GM12878 (cell line): ENCODE measurements around the gene MGAT3. TPM values are rescaled to one million over a fixed set of nuclear protein-coding genes. Genes with fewer than 3 reads are reported as not detected.
A peak's percentile ranks its signal among the peaks of the same experiment; 100 is the strongest.

Source experiments
- ASH2L ChIP-seq: fragments of 300-600, 200-600 bp; sonication (generic); IDR thresholded peaks from 2 replicates; pipeline ENCODE4 v1.6.1; 2017; ENCODE audit warnings: low read depth, mild to moderate bottlenecking, borderline replicate concordance
- BACH1 ChIP-seq: fragments of 450-650 bp; IDR thresholded peaks from 2 replicates; pipeline ENCODE4 v1.6.1; 2017; ENCODE audit warnings: mild to moderate bottlenecking, borderline replicate concordance
- CBFB ChIP-seq: IDR thresholded peaks from 2 replicates; pipeline ENCODE4 v1.6.1; 2016; ENCODE audit warnings: antibody characterized with exemption, low read depth
- EED ChIP-seq: sonication (generic); IDR thresholded peaks from 2 replicates; pipeline ENCODE4 v1.6.1; 2016; ENCODE audit warnings: antibody characterized with exemption, low read depth
- FOS ChIP-seq: IDR thresholded peaks from 3 replicates; pipeline ENCODE4 v1.6.1; 2011; ENCODE audit warnings: borderline replicate concordance; ENCODE audit not compliant: insufficient read length; ENCODE audit errors: extremely low read depth
- GABPA ChIP-seq: IDR thresholded peaks from 2 replicates; pipeline ENCODE4 v1.6.1; 2014; ENCODE audit warnings: antibody characterized with exemption, low read depth, mild to moderate bottlenecking, inconsistent platforms
- SPI1 ChIP-seq: IDR thresholded peaks from 2 replicates; pipeline ENCODE4 v1.6.1; 2011; ENCODE audit warnings: low read depth, mild to moderate bottlenecking, low read length, moderate library complexity, borderline replicate concordance; ENCODE audit not compliant: insufficient read depth
- SRF ChIP-seq, 2 experiments: IDR thresholded peaks; 2 replicates each; pipeline ENCODE4 v1.6.1; 2011; ENCODE audit warnings: low read depth in 2 of 2, low read length in 2 of 2, mild to moderate bottlenecking in 1 of 2, moderate library complexity in 1 of 2
- STAT1 ChIP-seq: fragments of 450-650 bp; conservative IDR thresholded peaks from 2 replicates; pipeline ENCODE4 v1.6.1; 2014; ENCODE audit warnings: antibody characterized with exemption, mild to moderate bottlenecking
- YY1 ChIP-seq: IDR thresholded peaks from 2 replicates; pipeline ENCODE4 v1.6.1; 2011; ENCODE audit warnings: low read depth, mild to moderate bottlenecking, low read length
- polyA plus RNA-seq, 11 experiments: library from polyadenylated mRNA; depleted of rRNA in 4 of 11; unstranded in 6 of 11; stranded (reverse) in 5 of 11; fragments of >200 nt; fragmentation: Nextera tagmentation in 4 of 11; fragmentation: Illumina TruSeq in 1 of 11; extraction: Ambion mirVana in 4 of 11; extraction: Trizol in 1 of 11; gene quantifications; 1 replicate in 1 of 11; 2 replicates in 10 of 11; pipeline versions ENCODE4 v1.2.1 to v1.2.3, GENCODE V29; 2011 to 2016; ENCODE audit warnings: inconsistent platforms in 2 of 11, missing spikeins in 2 of 11, low read depth in 1 of 11
- total RNA-seq, 4 experiments: library from RNA; depleted of rRNA in 3 of 4; stranded (reverse); fragments of >200 nt in 3 of 4; fragmentation: Illumina TruSeq in 1 of 4; extraction: Trizol in 1 of 4; gene quantifications; 2 replicates each; pipeline versions ENCODE4 v1.2.1 to v1.2.3, GENCODE V29; 2013 to 2021
- TF ChIP-seq, protein P1 (sequence below): IDR thresholded peaks from 2 replicates; pipeline ENCODE4 v1.6.1; 2011; ENCODE audit warnings: borderline replicate concordance, low read depth, mild to moderate bottlenecking, moderate library complexity, low read length; ENCODE audit not compliant: insufficient read depth, poor library complexity, severe bottlenecking
- TF ChIP-seq, protein P2 (sequence below): IDR thresholded peaks from 2 replicates; pipeline ENCODE4 v1.6.1; 2011; ENCODE audit warnings: borderline replicate concordance, low read depth, mild to moderate bottlenecking, moderate library complexity, mixed read lengths, low read length; ENCODE audit not compliant: insufficient read depth; ENCODE audit errors: extremely low read length
- TF ChIP-seq, protein P3 (sequence below): fragments of 450-650 bp; IDR thresholded peaks from 2 replicates; pipeline ENCODE4 v1.6.1; 2017; ENCODE audit warnings: low read depth, mild to moderate bottlenecking, moderate library complexity

MGAT3 gene
- total and polyA plus RNA-seq, 10 of the 15 experiments (the other 5 are each of a cell fraction or from before 2014, with no cell fraction given) = 0.32 to 40.2 (median 11.9) TPM

DNA sequence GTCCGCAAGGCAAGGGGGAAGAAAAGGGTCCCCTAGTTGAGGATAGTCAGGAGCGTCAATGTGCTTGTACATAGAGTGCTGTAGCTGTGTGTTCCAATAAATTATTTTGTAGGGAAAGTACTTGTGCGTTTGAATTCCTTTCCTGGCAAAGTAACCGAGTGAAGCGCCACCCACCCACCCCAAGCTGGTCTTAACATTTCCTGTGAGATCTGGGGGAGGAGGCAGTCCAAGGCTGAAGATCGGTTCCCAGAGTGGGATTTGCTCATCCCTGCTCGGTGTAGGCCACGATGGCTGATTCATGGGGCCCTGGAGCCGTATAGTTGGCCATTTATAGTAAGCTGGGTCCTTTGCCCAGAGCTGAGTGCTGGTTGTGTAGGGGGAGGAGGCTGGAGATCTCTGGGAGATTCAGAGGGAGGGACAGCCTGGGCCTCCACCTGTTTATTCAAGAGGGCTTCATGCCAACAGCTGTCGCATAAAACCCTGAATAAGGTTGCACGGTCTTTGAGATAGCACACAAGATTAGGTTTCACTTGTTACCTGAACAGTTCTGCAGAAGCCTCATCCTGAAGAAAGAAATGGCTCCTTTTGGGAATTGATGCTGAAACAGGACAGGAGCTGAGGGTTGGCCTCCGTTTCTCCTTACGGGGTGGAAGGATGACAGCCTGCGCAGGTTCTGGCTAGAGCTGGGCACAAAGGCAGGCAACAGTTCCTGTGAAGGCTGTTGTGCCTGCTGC lies 65.9 kb downstream of the MGAT3 start (continued):
- TF ChIP-seq FOS = no peak
- TF ChIP-seq, protein P1, sequence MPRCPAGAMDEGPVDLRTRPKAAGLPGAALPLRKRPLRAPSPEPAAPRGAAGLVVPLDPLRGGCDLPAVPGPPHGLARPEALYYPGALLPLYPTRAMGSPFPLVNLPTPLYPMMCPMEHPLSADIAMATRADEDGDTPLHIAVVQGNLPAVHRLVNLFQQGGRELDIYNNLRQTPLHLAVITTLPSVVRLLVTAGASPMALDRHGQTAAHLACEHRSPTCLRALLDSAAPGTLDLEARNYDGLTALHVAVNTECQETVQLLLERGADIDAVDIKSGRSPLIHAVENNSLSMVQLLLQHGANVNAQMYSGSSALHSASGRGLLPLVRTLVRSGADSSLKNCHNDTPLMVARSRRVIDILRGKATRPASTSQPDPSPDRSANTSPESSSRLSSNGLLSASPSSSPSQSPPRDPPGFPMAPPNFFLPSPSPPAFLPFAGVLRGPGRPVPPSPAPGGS = no peak
- TF ChIP-seq STAT1 = no peak
- peak; percentile 92 for TF ChIP-seq CBFB
- TF ChIP-seq ASH2L = no peak
- TF ChIP-seq BACH1 = peak; percentile 94
- TF ChIP-seq, protein P2, sequence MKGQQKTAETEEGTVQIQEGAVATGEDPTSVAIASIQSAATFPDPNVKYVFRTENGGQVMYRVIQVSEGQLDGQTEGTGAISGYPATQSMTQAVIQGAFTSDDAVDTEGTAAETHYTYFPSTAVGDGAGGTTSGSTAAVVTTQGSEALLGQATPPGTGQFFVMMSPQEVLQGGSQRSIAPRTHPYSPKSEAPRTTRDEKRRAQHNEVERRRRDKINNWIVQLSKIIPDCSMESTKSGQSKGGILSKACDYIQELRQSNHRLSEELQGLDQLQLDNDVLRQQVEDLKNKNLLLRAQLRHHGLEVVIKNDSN = no peak
- peak; percentile 31; the same call in 1 of the 2 replicates for TF ChIP-seq YY1
- no peak for TF ChIP-seq GABPA
- TF ChIP-seq SPI1 = no peak
- no peak for TF ChIP-seq EED
- TF ChIP-seq SRF (IDR thresholded peaks at IDR 0.05; ENCODE audit: low read depth in 2 of 2, low read length in 2 of 2) = no peak
- TF ChIP-seq, protein P3, sequence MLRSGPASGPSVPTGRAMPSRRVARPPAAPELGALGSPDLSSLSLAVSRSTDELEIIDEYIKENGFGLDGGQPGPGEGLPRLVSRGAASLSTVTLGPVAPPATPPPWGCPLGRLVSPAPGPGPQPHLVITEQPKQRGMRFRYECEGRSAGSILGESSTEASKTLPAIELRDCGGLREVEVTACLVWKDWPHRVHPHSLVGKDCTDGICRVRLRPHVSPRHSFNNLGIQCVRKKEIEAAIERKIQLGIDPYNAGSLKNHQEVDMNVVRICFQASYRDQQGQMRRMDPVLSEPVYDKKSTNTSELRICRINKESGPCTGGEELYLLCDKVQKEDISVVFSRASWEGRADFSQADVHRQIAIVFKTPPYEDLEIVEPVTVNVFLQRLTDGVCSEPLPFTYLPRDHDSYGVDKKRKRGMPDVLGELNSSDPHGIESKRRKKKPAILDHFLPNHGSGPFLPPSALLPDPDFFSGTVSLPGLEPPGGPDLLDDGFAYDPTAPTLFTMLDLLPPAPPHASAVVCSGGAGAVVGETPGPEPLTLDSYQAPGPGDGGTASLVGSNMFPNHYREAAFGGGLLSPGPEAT = 0 out of 2 replicates have a peak, but pooled peaks have one; percentile 36
- TF ChIP-seq, all 136 proteins: peak for 22
